Endodermal cell (in vitro differentiated cells): ENCODE data around the gene GTF3C1. TPM values are rescaled to one million over a fixed set of nuclear protein-coding genes. Genes with fewer than 3 reads are reported as not detected.

ENCODE experiments used
- DNase-seq: peaks from one replicate; pipeline ENCODE4 v3.0.0-alpha.2; 2017
- H3K27ac ChIP-seq: 2 replicates; pipeline ENCODE4 v1.5.1; 2013; ENCODE audit warnings: mild to moderate bottlenecking, low read depth, low read length, moderate library complexity
- H3K27me3 ChIP-seq: 2 replicates; pipeline ENCODE4 v1.6.1; 2013; ENCODE audit warnings: mild to moderate bottlenecking, low read length, moderate library complexity; ENCODE audit not compliant: insufficient read depth, control insufficient read depth, poor library complexity, severe bottlenecking
- H3K36me3 ChIP-seq: 2 replicates; pipeline ENCODE4 v1.7.0; 2013; ENCODE audit warnings: mild to moderate bottlenecking, low read length, moderate library complexity; ENCODE audit not compliant: control insufficient read depth, insufficient read depth
- H3K4me1 ChIP-seq: one replicate; pipeline ENCODE4 v1.7.0; 2013; ENCODE audit warnings: low read length; ENCODE audit not compliant: control insufficient read depth, insufficient read depth
- H3K4me3 ChIP-seq: 2 replicates; pipeline ENCODE4 v1.5.1; 2013; ENCODE audit warnings: mild to moderate bottlenecking, low read length, moderate library complexity
- H3K9ac ChIP-seq: 2 replicates; pipeline ENCODE4 v1.6.1; 2013; ENCODE audit warnings: mild to moderate bottlenecking, low read length, moderate library complexity; ENCODE audit not compliant: poor library complexity, severe bottlenecking; ENCODE audit errors: extremely low read depth
- H3K9me3 ChIP-seq: 2 replicates; pipeline ENCODE4 v1.6.1; 2013; ENCODE audit warnings: mild to moderate bottlenecking, low read length, moderate library complexity; ENCODE audit not compliant: control insufficient read depth
- H3K27ac Mint-ChIP-seq: 2 replicates; pipeline ENCODE4 v1.8.0; 2020; ENCODE audit warnings: mixed read lengths
- H3K27me3 Mint-ChIP-seq: 2 replicates; pipeline ENCODE4 v1.8.0; 2021; ENCODE audit warnings: mild to moderate bottlenecking, mixed read lengths; ENCODE audit not compliant: insufficient read depth
- H3K36me3 Mint-ChIP-seq: 2 replicates; pipeline ENCODE4 v1.8.0; 2020; ENCODE audit warnings: low read depth, mixed read lengths
- H3K4me1 Mint-ChIP-seq: 2 replicates; pipeline ENCODE4 v1.8.0; 2020; ENCODE audit warnings: mixed read lengths
- H3K4me3 Mint-ChIP-seq: 2 replicates; pipeline ENCODE4 v1.8.0; 2020; ENCODE audit warnings: mild to moderate bottlenecking, moderate library complexity, mixed read lengths
- H3K9me3 Mint-ChIP-seq: 2 replicates; pipeline ENCODE4 v1.8.0; 2020; ENCODE audit warnings: mild to moderate bottlenecking, mixed read lengths
- WGBS, 2 experiments: methylation state at CpG; one replicate each; pipeline versions ENCODE4 v1.1.5 to v1.1.7; 2013; ENCODE audit warnings: missing lambda C conversion rate in 2 of 2, mixed read lengths in 1 of 2; ENCODE audit not compliant: insufficient coverage in 1 of 2, insufficient read length in 1 of 2; 5-methylcytosine and 5-hydroxymethylcytosine counted together
- total RNA-seq, 2 donors: library from RNA; stranded (reverse); fragmentation: NEBNext Ultra II Directional in 1 of 2; extraction: Animal tissue kit (Norgen Biotek cat#: 25700) in 1 of 2; gene quantifications; 2 replicates in 1 of 2; 3 replicates in 1 of 2; pipeline ENCODE4 v1.2.1, GENCODE V29; 2021
- TF ChIP-seq, protein P1 (sequence below): fragments of 200-600 bp; sonication (generic); conservative IDR thresholded peaks from 2 replicates; pipeline ENCODE4 v1.5.0; 2021; ENCODE audit warnings: antibody characterized with exemption, mild to moderate bottlenecking

Gene GTF3C1
- total RNA-seq, 2 donors from 2014 or later = 138 TPM

DNA sequence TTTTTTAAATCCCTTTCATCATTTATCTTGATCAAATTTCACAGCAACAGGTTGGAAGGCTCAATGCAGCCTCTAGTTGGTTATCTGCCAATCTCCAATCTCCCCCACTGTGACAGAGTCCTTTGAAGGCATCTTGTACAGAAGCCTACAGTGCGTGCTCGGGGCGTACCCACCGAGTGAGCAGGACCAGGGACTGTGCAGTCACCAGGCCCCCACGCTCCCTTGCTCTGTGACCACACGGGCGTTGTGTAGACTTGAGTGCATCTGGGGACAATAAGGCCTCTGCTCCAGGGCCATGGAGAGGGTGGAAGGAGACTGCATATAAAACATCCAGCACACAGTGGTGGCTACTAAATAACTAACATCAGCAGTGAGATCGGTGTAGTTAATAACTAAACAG lies 63.4 kb downstream of the GTF3C1 start:
- H3K27ac ChIP-seq = no peak overlapping the region
- 91 to 99% methylated on average over 7 to 8 of the region's 8 CpGs for WGBS, 2 experiments
- H3K36me3 Mint-ChIP-seq = peaks cover 82% of the 10 kb centered on the region
- H3K9me3 Mint-ChIP-seq = no peaks in the 10 kb centered on the region
- no peaks in the 10 kb centered on the region for H3K4me1 Mint-ChIP-seq
- no peaks in the 10 kb centered on the region for H3K27me3 Mint-ChIP-seq
- H3K4me3 Mint-ChIP-seq = no peak overlapping the region
- no peaks in the 10 kb centered on the region for H3K27me3 ChIP-seq
- no peak for DNase-seq
- H3K27ac Mint-ChIP-seq = no peak overlapping the region
- H3K4me3 ChIP-seq = no peak overlapping the region
- H3K9ac ChIP-seq = no peak overlapping the region
- TF ChIP-seq, protein P1, sequence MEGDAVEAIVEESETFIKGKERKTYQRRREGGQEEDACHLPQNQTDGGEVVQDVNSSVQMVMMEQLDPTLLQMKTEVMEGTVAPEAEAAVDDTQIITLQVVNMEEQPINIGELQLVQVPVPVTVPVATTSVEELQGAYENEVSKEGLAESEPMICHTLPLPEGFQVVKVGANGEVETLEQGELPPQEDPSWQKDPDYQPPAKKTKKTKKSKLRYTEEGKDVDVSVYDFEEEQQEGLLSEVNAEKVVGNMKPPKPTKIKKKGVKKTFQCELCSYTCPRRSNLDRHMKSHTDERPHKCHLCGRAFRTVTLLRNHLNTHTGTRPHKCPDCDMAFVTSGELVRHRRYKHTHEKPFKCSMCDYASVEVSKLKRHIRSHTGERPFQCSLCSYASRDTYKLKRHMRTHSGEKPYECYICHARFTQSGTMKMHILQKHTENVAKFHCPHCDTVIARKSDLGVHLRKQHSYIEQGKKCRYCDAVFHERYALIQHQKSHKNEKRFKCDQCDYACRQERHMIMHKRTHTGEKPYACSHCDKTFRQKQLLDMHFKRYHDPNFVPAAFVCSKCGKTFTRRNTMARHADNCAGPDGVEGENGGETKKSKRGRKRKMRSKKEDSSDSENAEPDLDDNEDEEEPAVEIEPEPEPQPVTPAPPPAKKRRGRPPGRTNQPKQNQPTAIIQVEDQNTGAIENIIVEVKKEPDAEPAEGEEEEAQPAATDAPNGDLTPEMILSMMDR = no peak
- H3K36me3 ChIP-seq = peaks cover 98% of the 10 kb centered on the region
- no peaks in the 10 kb centered on the region for H3K4me1 ChIP-seq
- no peaks in the 10 kb centered on the region for H3K9me3 ChIP-seq

DNA sequence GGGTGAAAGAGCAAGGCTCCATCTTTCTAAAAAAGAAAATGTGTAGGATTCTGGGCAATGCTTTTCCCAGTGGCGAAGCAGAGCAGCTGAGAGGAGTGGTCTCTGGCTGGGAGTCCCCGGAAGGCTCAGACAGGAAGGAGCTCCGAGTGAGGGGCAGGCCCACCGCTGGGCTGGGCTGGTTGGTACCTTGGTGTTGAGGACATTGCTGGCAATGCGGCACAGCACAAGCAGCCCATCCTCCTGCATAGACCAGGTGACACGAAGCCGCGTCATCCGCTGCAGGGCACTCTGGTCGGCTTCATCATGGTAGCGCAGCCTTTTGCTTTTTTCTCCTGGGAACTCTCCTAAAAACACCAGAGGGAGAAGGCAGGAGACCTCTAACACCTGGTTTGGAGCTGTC lies 63.9 kb downstream of the GTF3C1 start:
- no peak overlapping the region for H3K27ac Mint-ChIP-seq
- H3K27me3 ChIP-seq = no peaks in the 10 kb centered on the region
- H3K4me1 ChIP-seq = no peaks in the 10 kb centered on the region
- no peak for DNase-seq
- H3K36me3 Mint-ChIP-seq = peaks cover 83% of the 10 kb centered on the region
- H3K27ac ChIP-seq = no peak overlapping the region
- H3K4me1 Mint-ChIP-seq = no peaks in the 10 kb centered on the region
- TF ChIP-seq, protein P1 = no peak
- no peaks in the 10 kb centered on the region for H3K27me3 Mint-ChIP-seq
- 96 to 97% methylated on average over 5 to 11 of the region's 11 CpGs for WGBS, 2 experiments
- H3K9me3 ChIP-seq = no peaks in the 10 kb centered on the region
- no peak overlapping the region for H3K9ac ChIP-seq
- H3K9me3 Mint-ChIP-seq = no peaks in the 10 kb centered on the region
- H3K4me3 Mint-ChIP-seq = no peak overlapping the region
- no peak overlapping the region for H3K4me3 ChIP-seq
- H3K36me3 ChIP-seq = peaks cover 98% of the 10 kb centered on the region

DNA sequence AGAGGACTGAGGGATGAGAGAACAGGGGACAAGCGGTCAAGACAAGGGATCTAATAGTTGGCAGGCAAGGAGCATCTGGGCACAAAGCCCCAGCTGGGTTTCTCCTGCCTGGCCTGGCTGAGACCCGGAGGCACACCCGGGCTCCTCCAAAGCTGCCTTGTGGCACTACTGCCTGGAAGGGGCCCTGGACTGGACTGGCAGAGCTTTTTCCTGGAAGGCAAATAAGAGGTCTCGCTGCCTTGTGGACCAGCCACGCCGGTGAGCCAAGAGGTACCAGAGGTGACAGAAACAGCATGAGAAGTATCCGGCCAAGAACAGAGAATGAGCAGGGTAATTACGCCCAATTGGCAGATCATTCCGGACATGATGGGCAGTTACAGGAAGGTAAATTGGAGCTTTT lies 64.6 kb downstream of the GTF3C1 start:
- no peaks in the 10 kb centered on the region for H3K27me3 Mint-ChIP-seq
- no peaks in the 10 kb centered on the region for H3K27me3 ChIP-seq
- H3K27ac Mint-ChIP-seq = no peak overlapping the region
- TF ChIP-seq, protein P1 = no peak
- peaks cover 98% of the 10 kb centered on the region for H3K36me3 ChIP-seq
- no peaks in the 10 kb centered on the region for H3K9me3 ChIP-seq
- H3K4me1 Mint-ChIP-seq = no peaks in the 10 kb centered on the region
- H3K27ac ChIP-seq = no peak overlapping the region
- no peak overlapping the region for H3K4me3 ChIP-seq
- H3K9me3 Mint-ChIP-seq = no peaks in the 10 kb centered on the region
- H3K4me3 Mint-ChIP-seq = no peak overlapping the region
- H3K9ac ChIP-seq = no peak overlapping the region
- WGBS, 2 experiments = 95 to 99% methylated on average over 8 to 9 of the region's 9 CpGs
- no peaks in the 10 kb centered on the region for H3K4me1 ChIP-seq
- DNase-seq = no peak
- H3K36me3 Mint-ChIP-seq = peaks cover 89% of the 10 kb centered on the region
